Hepatocyte (in vitro differentiated cells): ENCODE data around the gene MYBPH.

Experiments
- EZH2 ChIP-seq: fragments of 200-600 bp; sonication (generic); IDR thresholded peaks from 2 replicates; pipeline ENCODE4 v1.6.1; 2016; ENCODE audit warnings: antibody characterized with exemption, mild to moderate bottlenecking, borderline replicate concordance
- EZH2phosphoT487 ChIP-seq: fragments of 200-600 bp; sonication (generic); IDR thresholded peaks from one replicate; pipeline ENCODE4 v1.6.1; 2018; ENCODE audit warnings: antibody characterized with exemption, mild to moderate bottlenecking, low read depth, moderate library complexity; ENCODE audit not compliant: unreplicated experiment, severe bottlenecking
- TF ChIP-seq, protein P1 (sequence below): fragments of 200-600 bp; sonication (generic); IDR thresholded peaks from 2 replicates; pipeline ENCODE4 v1.5.1; 2016; ENCODE audit warnings: antibody characterized with exemption, mild to moderate bottlenecking; ENCODE audit not compliant: poor library complexity

DNA sequence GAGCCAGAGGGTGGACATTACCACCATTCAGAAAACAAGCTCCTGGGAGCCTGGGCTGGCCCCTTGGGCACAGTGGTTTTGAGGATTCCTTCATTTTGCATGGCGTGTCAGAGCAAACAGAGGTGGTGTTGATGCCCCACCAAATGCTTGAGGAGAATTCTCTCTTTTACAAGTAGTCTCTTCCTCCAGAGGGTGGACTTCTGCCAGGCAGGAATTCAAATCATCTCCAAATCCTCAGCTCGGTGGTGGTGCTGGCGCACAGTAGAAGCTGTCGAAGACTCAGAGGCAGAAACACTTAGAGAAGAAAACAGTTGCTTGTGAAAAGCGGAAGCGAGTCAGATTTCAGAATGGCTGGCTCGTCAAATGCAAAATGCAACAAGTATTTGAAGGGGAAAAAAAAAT lies 14.3 kb upstream of the MYBPH start:
- TF ChIP-seq EZH2phosphoT487 = no peak
- TF ChIP-seq, protein P1, sequence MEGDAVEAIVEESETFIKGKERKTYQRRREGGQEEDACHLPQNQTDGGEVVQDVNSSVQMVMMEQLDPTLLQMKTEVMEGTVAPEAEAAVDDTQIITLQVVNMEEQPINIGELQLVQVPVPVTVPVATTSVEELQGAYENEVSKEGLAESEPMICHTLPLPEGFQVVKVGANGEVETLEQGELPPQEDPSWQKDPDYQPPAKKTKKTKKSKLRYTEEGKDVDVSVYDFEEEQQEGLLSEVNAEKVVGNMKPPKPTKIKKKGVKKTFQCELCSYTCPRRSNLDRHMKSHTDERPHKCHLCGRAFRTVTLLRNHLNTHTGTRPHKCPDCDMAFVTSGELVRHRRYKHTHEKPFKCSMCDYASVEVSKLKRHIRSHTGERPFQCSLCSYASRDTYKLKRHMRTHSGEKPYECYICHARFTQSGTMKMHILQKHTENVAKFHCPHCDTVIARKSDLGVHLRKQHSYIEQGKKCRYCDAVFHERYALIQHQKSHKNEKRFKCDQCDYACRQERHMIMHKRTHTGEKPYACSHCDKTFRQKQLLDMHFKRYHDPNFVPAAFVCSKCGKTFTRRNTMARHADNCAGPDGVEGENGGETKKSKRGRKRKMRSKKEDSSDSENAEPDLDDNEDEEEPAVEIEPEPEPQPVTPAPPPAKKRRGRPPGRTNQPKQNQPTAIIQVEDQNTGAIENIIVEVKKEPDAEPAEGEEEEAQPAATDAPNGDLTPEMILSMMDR = no peak
- no peak for TF ChIP-seq EZH2
